Stimulated activated CD4-positive, alpha-beta T cell treated with anti-CD3 and anti-CD28 coated beads, Interleukin-2, amount 100 ng/mL, for 24 hours (primary cell): ENCODE measurements around the gene MYOCD.
"Not testable (repeated sequence)": the region's sequence is repeated elsewhere in the genome, so short reads cannot be mapped to it uniquely, and the experiment has no call there.

Experiments
- DNase-seq, 2 donors: peaks; one replicate each; pipeline ENCODE4 v3.0.0-alpha.2; 2020

MYOCD gene

GRCh38 chr17:12665263-12666210 is at the start of gene MYOCD:
TSS of gene MYOCD (plus strand) at chr17:12665890. CDS start at chr17:12666189, 299 bp downstream.
- DNase-seq, result no peak

GRCh38 chr17:12616161-12616560 is 49.5 kb upstream of the MYOCD start:
- no peak for DNase-seq

GRCh38 chr17:12618557-12618956 is 47.1 kb upstream of the MYOCD start:
- no peak for DNase-seq

- no peak for DNase-seq
Measured at GRCh38 chr17:12619459-12620199, 46.1 kb upstream of the MYOCD start.

- no peak for DNase-seq
Measured at GRCh38 chr17:12620200-12620720, 45.4 kb upstream of the MYOCD start.

DNA sequence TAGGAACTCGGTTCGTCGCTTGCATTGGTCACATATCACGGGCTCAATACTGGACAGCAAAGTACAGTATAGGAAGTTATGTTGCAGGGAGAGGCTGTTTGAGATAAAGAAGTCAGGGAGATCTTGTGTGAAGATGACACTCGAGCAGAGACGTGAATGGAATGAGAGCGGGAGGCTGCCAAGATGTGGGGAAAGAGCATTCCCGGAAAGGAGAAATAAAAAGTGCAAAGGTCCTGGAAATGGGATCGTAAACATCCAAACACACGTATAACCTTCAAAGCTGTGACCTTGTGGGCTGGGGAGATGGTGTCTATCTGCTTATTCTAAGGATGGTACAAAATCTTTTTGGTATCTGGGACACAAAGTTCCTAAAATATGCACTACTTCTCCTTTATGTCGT is 43.0 kb upstream of the MYOCD start:
- no peak for DNase-seq

GRCh38 chr17:12623220-12623848 is 42.4 kb upstream of the MYOCD start:
- no peak for DNase-seq

DNA sequence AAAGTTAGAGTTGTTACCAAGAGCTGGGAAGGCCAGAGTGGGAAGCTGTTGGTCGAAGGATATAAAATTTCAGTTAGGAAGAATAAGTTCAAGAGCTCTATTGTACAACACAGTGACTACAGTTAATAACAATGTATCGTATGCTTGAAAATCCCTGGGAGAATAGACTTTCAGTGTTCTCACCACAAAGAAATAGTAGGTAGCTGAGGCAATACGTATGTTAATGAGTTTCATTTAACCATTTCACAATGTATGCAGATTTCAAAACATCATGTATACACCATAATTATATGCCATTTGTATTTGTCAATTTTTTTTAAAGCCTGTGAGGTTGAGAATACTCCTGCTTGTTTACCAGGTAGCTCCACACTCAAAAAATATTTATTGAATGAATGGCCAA is 41.5 kb upstream of the MYOCD start:
- no peak for DNase-seq

DNA sequence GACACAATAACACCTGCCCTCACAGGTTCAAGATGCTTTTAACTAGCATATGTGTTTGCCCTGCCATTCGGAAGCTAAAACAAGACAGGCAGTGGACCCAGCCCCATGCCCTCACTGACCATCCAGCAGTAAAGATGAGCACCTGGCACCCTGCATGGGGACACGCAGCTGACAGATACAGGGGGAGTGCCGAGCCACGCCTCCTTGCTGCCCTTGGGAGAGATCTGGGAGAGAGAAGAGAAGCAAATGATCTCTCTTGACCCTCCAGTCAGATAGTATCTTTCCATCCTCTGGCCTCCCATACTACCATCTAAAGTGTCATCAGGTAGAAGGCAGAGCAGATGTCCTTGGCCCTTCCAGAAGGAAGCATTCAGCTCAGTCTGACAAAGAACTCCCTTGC is 40.6 kb upstream of the MYOCD start:
- no peak for DNase-seq

DNA sequence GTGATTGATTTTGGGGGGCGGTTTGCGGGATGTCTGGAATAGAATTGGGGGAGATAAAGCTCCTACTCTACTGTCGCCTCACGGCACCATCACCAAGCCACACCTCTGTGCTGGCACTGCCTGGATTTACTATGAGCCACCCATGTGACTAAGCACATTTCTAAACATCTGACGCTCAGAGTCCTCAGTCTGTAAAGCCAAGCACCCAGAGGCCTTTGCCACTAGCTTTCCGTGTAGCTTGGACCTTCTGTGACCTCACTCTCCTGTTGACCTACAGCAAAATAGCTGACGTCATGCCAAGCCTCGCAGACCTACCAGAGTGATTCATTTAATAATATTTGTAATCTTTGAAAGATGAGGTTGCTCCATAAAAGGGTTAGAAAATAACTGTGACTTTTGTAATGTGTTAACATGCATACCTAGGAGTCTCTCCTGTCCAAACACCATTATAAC is 38.5 kb upstream of the MYOCD start:
- no peak for DNase-seq

GRCh38 chr17:12627781-12628451 is 37.8 kb upstream of the MYOCD start:
- no peak for DNase-seq

- no peak for DNase-seq
Measured at GRCh38 chr17:12631076-12631475, 34.6 kb upstream of the MYOCD start.

- no peak for DNase-seq
Measured at GRCh38 chr17:12632785-12633184, 32.9 kb upstream of the MYOCD start.

GRCh38 chr17:12634789-12635414 is 30.8 kb upstream of the MYOCD start:
- DNase-seq, result no peak

DNA sequence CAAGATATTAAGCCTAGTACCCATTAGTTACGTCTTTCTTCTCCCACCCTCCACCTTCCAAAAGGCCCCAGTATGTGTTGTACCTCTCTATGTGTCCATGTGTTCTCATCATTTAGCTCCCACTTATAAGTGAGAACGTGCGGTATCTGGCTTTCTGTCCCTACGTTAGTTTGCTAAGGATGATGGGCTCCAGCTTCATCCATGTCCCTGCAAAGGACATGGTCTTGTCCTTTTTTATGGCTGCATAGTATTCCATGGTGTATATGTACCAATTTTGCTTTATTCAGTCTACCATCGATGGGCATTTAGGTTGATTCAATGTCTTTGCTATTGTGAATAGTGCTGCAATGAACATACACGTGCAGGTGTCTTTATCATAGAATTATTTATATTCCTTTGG is 29.7 kb upstream of the MYOCD start:
- not testable (repeated sequence) for DNase-seq

DNA sequence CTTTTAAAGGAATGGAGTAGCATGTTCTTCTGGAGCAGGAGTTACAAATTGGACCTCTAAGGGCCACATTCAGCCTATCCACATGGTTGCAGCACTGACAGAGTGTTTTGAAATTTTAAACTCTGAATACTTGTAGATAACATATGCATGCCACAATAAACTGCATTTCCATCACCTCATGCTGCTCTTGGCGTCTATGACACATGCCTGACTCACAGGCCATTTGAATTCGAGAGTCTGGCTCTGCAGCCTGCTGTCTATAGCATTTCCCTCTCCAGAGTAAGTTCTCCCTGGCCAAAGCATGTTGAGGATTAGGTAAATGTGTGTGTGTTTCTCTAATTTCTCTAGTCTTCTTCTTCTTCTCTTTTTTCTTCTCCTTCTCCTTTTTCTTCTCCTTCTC is 28.7 kb upstream of the MYOCD start:
- no peak for DNase-seq

DNA sequence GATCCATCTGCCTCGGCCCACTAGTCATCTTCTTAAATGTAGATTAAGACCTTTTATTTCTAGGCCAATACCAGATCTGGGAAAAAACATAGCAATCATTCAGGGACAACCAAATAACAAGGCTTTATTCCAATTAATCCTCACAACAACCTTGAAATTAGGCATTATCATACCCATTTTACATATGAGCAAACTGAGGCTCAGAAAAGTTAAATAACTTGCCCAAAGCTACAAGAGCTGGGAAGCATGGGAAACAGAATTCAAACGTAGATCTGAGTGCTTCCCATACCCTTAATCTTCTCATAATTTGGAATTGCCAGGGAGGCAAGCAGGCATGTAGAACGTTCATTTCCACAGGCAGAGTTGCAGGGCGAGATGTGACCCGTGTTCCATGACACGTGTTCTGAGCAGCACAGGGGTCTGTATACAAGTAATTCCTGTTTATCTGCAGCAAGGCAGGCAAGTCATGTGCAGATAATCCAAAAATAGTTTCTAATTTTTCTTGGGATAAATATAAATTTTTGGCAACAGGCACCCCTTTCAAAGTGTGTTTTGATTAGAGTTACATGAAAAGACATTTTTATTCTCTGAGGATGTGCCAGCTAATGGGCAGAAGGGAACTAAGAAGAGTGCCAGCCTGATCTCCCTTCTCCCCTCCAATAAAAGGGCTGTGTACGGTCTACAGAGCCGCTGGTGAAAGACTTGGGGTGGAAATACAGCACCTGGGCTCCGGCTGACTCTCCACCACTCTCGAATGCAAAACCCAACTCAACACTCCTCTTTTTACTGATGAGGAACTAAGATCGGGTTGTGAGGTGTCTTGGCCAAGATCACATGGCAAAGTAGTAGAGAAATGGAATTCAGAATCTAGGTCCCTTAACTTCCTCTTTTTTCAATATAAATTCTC is 27.7 kb upstream of the MYOCD start:
- DNase-seq, result no peak

- DNase-seq, result no peak
Measured at GRCh38 chr17:12640364-12640763, 25.3 kb upstream of the MYOCD start.

GRCh38 chr17:12641084-12641483 is 24.6 kb upstream of the MYOCD start:
- DNase-seq, result no peak

DNA sequence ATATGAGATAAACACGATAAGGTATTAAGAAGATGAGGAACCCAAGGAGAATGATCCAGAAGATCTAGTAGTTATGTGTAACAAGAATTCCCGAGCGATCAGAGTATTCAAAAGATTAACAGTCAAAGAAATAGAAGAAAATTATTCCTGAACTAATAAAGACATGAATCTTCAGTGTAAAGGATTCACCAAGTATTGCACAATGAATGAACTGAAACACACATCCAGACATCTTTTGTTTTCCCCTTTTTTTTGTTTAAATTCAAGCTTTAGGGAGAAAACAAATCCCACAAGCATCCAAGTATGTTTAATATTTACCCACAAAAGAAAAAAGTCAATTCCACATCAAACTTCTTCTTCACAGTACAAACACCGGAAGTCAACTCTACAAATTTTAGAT is 23.7 kb upstream of the MYOCD start:
- no peak for DNase-seq

DNA sequence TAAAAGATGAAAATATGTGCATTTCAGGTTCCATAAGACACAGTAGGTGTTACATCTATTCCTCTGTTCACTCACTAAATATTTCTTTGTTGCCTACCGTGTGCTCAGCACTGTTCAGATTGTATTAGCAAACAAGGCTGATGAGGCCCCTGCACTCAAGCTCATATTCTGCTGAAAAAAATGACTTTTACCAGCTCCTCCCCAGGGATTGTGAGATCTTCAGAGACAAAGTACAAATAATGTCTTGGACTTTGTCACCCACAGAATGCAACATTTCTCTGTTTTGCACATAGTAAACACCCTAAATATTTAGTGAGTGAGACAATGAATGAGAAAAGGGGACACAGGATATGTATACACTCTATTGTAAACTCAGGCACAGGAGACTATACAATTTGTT is 21.9 kb upstream of the MYOCD start:
- no peak for DNase-seq
